ENCODE data around the gene RPL12.

The RPL12 gene

GRCh38 chr9:127428348-127428747 lies 22.9 kb downstream of the RPL12 start:
- peaks cover 16% of the 10 kb centered on the region for H3K36me3 ChIP-seq (replicated peaks)
- in situ Hi-C loops (cut with HindIII; ENCODE audit: low pct_ligation_motif_present, low sequenced_read_pairs): no loop called here
- no peaks in the 10 kb centered on the region for H3K27me3 ChIP-seq (replicated peaks)
- TF ChIP-seq, protein P1, sequence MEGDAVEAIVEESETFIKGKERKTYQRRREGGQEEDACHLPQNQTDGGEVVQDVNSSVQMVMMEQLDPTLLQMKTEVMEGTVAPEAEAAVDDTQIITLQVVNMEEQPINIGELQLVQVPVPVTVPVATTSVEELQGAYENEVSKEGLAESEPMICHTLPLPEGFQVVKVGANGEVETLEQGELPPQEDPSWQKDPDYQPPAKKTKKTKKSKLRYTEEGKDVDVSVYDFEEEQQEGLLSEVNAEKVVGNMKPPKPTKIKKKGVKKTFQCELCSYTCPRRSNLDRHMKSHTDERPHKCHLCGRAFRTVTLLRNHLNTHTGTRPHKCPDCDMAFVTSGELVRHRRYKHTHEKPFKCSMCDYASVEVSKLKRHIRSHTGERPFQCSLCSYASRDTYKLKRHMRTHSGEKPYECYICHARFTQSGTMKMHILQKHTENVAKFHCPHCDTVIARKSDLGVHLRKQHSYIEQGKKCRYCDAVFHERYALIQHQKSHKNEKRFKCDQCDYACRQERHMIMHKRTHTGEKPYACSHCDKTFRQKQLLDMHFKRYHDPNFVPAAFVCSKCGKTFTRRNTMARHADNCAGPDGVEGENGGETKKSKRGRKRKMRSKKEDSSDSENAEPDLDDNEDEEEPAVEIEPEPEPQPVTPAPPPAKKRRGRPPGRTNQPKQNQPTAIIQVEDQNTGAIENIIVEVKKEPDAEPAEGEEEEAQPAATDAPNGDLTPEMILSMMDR (IDR thresholded peaks at IDR 0.05; ENCODE audit: low read depth, low read length, missing control alignments): no peak
- no peak for DNase-seq
- H3K27ac ChIP-seq: no peak overlapping the region
- H3K4me3 ChIP-seq (ENCODE audit: low read depth, low read length): no peak overlapping the region

DNA sequence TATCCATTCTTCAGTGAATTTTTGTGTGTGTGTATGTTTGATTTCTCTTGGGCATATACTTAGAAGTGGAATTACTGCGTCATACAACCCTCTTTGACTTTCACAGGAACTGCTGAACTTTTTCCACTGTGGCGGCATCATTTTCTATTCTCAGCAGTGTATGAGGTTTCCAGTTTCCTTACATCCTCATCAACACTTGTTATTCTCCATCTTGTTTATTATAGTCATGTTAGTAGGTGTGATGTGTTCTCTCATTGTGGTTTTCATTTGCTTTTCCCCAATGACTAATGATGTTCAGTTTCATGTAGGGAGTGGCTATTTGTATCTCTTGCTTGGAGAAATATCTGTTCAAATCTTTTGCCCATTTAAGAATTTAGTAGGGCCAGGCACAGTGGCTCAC lies 24.4 kb downstream of the RPL12 start:
- Histone ChIP-seq H3K27ac (no peak overlapping the region), H3K27me3 (replicated peaks) (no peaks in the 10 kb centered on the region), H3K36me3 (replicated peaks) (peaks cover 11% of the 10 kb centered on the region), H3K4me3 (ENCODE audit: low read depth, low read length) (no peak overlapping the region)
- TF ChIP-seq, protein P1 (IDR thresholded peaks at IDR 0.05; ENCODE audit: low read depth, low read length, missing control alignments): no peak
- no peak for DNase-seq
- in situ Hi-C loops (cut with HindIII; ENCODE audit: low pct_ligation_motif_present, low sequenced_read_pairs): no loop called here

DNA sequence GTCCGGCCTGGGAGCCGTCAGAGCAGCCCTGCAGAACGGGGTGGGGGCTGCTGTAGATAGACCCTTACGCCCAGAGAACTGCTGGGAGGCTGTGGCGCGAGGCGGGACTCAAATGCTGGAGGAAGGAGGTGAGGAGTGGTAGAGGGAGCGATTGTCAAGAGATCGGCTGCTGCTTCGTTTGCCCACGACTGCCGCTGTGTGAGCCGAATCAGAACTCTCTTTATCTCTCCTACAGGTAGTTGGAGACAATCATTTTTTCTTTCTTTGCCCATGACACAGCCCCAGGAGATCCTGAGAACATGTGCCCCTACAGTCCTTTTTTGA lies 26.6 kb downstream of the RPL12 start:
- peak overlapping the region; percentile 76 for H3K27ac ChIP-seq
- TF ChIP-seq, protein P1 (IDR thresholded peaks at IDR 0.05; ENCODE audit: low read depth, low read length, missing control alignments): no peak
- in situ Hi-C loops (cut with HindIII; ENCODE audit: low pct_ligation_motif_present, low sequenced_read_pairs): no loop called here
- peaks cover 5% of the 10 kb centered on the region for H3K36me3 ChIP-seq (replicated peaks)
- no peak for DNase-seq
- no peaks in the 10 kb centered on the region for H3K27me3 ChIP-seq (replicated peaks)
- peak overlapping the region; percentile 95 for H3K4me3 ChIP-seq (ENCODE audit: low read depth, low read length)

GRCh38 chr9:127423934-127424675 lies 27.1 kb downstream of the RPL12 start, which contains the start of gene ZNF79:
TSS of gene ZNF79 (plus strand) at chr9:127424382. CDS start at chr9:127424788, 406 bp downstream.
- DNase-seq: peak; percentile 91
- TF ChIP-seq, protein P1 (IDR thresholded peaks at IDR 0.05; ENCODE audit: low read depth, low read length, missing control alignments): no peak
- in situ Hi-C loops (cut with HindIII; ENCODE audit: low pct_ligation_motif_present, low sequenced_read_pairs): no loop called here
- peaks cover 5% of the 10 kb centered on the region for H3K36me3 ChIP-seq (replicated peaks)
- no peaks in the 10 kb centered on the region for H3K27me3 ChIP-seq (replicated peaks)
- peak within 1 kb of the TSS; percentile 95 for H3K4me3 ChIP-seq (ENCODE audit: low read depth, low read length)
- H3K27ac ChIP-seq: peak within 1 kb of the TSS; percentile 76

DNA sequence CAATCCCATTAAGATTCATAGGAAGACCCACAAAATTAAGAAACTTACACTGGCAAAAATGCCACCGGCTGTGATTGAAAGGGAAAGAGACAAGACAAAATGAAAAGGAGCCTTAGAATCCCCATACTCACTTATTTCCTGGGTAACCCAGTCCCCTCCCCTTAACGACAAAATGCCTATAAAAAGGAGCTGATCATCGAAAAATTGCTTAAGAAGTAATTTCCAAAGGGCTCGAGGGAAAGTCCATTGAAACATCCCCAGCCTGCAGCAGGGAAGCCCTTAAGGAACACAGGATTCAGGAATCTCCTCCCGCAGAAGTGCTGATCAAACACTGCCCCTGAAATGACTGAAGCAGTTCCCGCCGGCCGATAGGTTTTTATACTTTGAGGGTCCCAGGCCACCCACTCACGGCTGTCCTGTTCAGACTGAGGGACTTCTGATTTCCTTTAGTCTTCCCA lies 27.7 kb downstream of the RPL12 start:
- TF ChIP-seq, protein P1 (IDR thresholded peaks at IDR 0.05; ENCODE audit: low read depth, low read length, missing control alignments): no peak
- peak overlapping the region; percentile 95 for H3K4me3 ChIP-seq (ENCODE audit: low read depth, low read length)
- no peak for DNase-seq
- no peaks in the 10 kb centered on the region for H3K27me3 ChIP-seq (replicated peaks)
- peaks cover under 1% of the 10 kb centered on the region for H3K36me3 ChIP-seq (replicated peaks)
- peak overlapping the region; percentile 76 for H3K27ac ChIP-seq
- in situ Hi-C loops (cut with HindIII; ENCODE audit: low pct_ligation_motif_present, low sequenced_read_pairs): no loop called here

GRCh38 chr9:127422787-127423186 lies 28.4 kb downstream of the RPL12 start:
- no peaks in the 10 kb centered on the region for H3K27me3 ChIP-seq (replicated peaks)
- H3K27ac ChIP-seq: no peak overlapping the region
- no peaks in the 10 kb centered on the region for H3K36me3 ChIP-seq (replicated peaks)
- H3K4me3 ChIP-seq (ENCODE audit: low read depth, low read length): peak overlapping the region; percentile 95
- DNase-seq: no peak
- TF ChIP-seq, protein P1 (IDR thresholded peaks at IDR 0.05; ENCODE audit: low read depth, low read length, missing control alignments): no peak
- in situ Hi-C loops (cut with HindIII; ENCODE audit: low pct_ligation_motif_present, low sequenced_read_pairs): no loop called here
